Prostate gland (tissue), 2 donors: Measurements from ENCODE around the gene RSBN1. TPM values are rescaled to one million over a fixed set of nuclear protein-coding genes. Genes with fewer than 3 reads are reported as not detected.
"Not testable (repeated sequence)": the region's sequence is repeated elsewhere in the genome, so short reads cannot be mapped to it uniquely, and the experiment has no call there.

Source experiments
- DNase-seq: peaks from one replicate; pipeline ENCODE4 v3.0.0-alpha.2; 2019; ENCODE audit warnings: low spot score
- H3K27ac ChIP-seq, 2 donors: fragments of 200-600 bp; sonication (generic); 2 replicates each; pipeline ENCODE4 v1.5.1; 2017 to 2019
- H3K27me3 ChIP-seq: fragments of 200-600 bp; sonication (generic); replicated peaks from 2 replicates; pipeline ENCODE4 v1.5.1; 2019; ENCODE audit not compliant: insufficient read depth
- H3K36me3 ChIP-seq, 2 donors: fragments of 200-600 bp; sonication (generic); 1 replicate in 1 of 2; 2 replicates in 1 of 2; pipeline versions ENCODE4 v1.5.1 to v1.8.1; 2017 to 2019
- H3K4me1 ChIP-seq: fragments of 200-600 bp; sonication (generic); replicated peaks from 2 replicates; pipeline ENCODE4 v1.5.1; 2019
- H3K4me3 ChIP-seq, 2 donors: fragments of 200-600 bp; sonication (generic); 2 replicates each; pipeline ENCODE4 v1.5.1; 2017 to 2019
- H3K9me3 ChIP-seq: fragments of 200-600 bp; sonication (generic); 2 replicates; pipeline ENCODE4 v1.5.1; 2017
- POLR2A ChIP-seq: fragments of 450-650 bp; IDR thresholded peaks from one replicate; pipeline ENCODE4 v1.6.1; 2016; ENCODE audit warnings: antibody characterized with exemption, mild to moderate bottlenecking
- POLR2AphosphoS5 ChIP-seq: sonication (generic); formaldehyde crosslinking; IDR thresholded peaks from one replicate; pipeline ENCODE4 v1.6.1; 2017; ENCODE audit warnings: antibody characterized with exemption
- WGBS: methylation state at CpG from one replicate; pipeline ENCODE4 v1.1.5; 2018; 5-methylcytosine and 5-hydroxymethylcytosine counted together
- intact Hi-C: fragments of 100-400 bp; cut with DNase I; formaldehyde crosslinking; loops from one replicate; pipeline ENCODE4 v1.14.2; 2022
- total RNA-seq, 2 donors: library from RNA; depleted of rRNA; stranded (reverse); fragments of >200 nt; gene quantifications; one replicate each; pipeline ENCODE4 v1.1.0, GENCODE V29; 2016
- TF ChIP-seq, protein P1 (sequence below), 4 experiments: fragments of 200-600 bp in 2 of 4; fragments of 450-650 bp in 2 of 4; sonication (generic) in 2 of 4; IDR thresholded peaks; 1 replicate in 3 of 4; 2 replicates in 1 of 4; pipeline ENCODE4 v1.5.1; 2016 to 2019; ENCODE audit warnings: antibody characterized with exemption in 4 of 4, mild to moderate bottlenecking in 2 of 4, moderate library complexity in 2 of 4

RSBN1 gene
- total RNA-seq, 2 donors from 2014 or later = 23.1 to 24.0 TPM

DNA sequence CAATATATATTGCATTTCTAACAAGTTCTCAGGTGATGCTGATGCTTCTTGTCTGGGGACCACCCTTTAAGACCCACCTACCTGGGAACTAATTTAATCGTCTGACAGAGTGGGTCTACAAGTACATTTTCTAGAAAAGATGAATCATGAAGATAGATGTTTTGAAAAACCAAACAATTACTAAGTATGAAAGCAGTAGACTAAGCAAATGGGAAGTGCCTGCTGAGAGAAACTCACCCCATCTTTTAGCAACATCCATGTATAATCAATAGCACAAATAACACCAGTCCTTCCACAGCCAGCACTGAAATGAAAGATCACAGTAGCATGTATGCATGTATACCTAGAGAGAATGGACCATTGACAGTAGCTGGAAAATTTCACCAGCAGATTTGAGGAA, 42.0 kb upstream of the RSBN1 start:
- WGBS = 88% methylated on average over 1 of the region's 1 CpG

DNA sequence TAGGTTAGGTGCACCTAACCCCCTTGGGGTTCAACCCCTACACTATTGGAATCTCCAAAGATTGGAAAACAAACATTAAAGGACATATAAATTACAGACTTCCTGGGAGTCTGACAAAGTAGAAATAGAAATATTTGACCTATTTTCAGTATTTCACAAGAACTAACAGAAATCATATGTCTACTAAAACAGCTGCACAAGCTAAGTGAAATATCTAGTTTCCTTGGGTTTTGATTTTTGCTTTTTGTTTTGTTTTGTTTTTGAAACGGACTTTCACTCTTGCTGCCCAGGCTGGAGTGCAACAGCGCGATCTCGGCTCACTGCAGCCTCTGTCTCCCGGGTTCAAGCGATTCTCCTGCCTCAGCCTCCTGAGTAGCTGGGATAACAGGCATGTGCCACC, 40.4 kb upstream of the RSBN1 start:
- H3K27ac ChIP-seq, H3K27me3 ChIP-seq, H3K4me3 ChIP-seq, DNase-seq, H3K4me1 ChIP-seq, intact Hi-C loops, H3K9me3 ChIP-seq, H3K36me3 ChIP-seq: not testable (repeated sequence)
- WGBS = 72% methylated on average over 6 of the region's 6 CpGs

More for the DNA sequence above, 42.0 kb upstream of the RSBN1 start:
- no peaks in the 10 kb centered on the region for H3K4me1 ChIP-seq
- no peak overlapping the region for H3K4me3 ChIP-seq
- H3K27ac ChIP-seq = no peak overlapping the region
- TF ChIP-seq POLR2AphosphoS5 (no peak), POLR2A (no peak)
- TF ChIP-seq, protein P1, sequence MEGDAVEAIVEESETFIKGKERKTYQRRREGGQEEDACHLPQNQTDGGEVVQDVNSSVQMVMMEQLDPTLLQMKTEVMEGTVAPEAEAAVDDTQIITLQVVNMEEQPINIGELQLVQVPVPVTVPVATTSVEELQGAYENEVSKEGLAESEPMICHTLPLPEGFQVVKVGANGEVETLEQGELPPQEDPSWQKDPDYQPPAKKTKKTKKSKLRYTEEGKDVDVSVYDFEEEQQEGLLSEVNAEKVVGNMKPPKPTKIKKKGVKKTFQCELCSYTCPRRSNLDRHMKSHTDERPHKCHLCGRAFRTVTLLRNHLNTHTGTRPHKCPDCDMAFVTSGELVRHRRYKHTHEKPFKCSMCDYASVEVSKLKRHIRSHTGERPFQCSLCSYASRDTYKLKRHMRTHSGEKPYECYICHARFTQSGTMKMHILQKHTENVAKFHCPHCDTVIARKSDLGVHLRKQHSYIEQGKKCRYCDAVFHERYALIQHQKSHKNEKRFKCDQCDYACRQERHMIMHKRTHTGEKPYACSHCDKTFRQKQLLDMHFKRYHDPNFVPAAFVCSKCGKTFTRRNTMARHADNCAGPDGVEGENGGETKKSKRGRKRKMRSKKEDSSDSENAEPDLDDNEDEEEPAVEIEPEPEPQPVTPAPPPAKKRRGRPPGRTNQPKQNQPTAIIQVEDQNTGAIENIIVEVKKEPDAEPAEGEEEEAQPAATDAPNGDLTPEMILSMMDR (IDR thresholded peaks at IDR 0.05) = no peak
- intact Hi-C loops = no loop called here
- H3K9me3 ChIP-seq = no peaks in the 10 kb centered on the region
- H3K27me3 ChIP-seq = no peaks in the 10 kb centered on the region
- no peak for DNase-seq
- no peaks in the 10 kb centered on the region for H3K36me3 ChIP-seq

DNA sequence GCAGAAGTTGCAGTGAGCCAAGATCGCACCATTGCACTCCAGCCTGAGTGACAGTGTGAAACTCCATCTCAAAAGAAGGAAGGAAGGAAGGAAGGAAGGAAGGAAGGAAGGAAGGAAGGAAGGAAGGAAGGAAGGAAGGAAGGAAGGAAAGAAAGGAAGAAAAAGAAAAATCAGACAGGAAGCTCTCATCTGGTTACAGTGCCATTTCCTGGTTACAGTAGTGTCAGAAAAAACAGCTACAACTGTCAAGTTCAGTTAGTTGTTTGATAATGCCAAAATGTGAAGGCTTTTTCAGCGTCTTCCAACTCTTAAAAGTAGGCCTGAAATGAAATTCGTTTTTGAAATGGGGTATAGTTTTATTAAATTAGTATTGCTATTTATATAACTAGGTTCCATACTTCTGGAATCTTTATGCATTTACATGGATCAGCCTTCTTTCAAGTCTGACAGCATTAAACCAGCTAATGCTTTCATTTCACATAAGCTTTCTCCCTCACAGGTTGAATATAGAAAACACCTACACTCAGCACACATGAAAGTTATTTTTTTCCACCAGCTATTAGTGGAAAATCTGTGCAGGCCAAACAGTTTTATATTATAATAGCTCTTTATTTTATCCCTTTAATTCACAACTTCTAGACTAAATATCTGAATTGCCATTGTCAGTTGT, 38.0 kb upstream of the RSBN1 start:
- Histone ChIP-seq H3K27me3 (no peaks in the 10 kb centered on the region), H3K4me3 (no peak overlapping the region), H3K4me1 (no peaks in the 10 kb centered on the region), H3K36me3 (no peaks in the 10 kb centered on the region), H3K27ac (no peak overlapping the region), H3K9me3 (no peaks in the 10 kb centered on the region)
- intact Hi-C loops = no loop called here
- TF ChIP-seq POLR2AphosphoS5 (no peak), POLR2A (no peak)
- TF ChIP-seq, protein P1 (IDR thresholded peaks at IDR 0.05) = no peak
- DNase-seq = no peak
- WGBS = 74% methylated on average over 3 of the region's 3 CpGs

DNA sequence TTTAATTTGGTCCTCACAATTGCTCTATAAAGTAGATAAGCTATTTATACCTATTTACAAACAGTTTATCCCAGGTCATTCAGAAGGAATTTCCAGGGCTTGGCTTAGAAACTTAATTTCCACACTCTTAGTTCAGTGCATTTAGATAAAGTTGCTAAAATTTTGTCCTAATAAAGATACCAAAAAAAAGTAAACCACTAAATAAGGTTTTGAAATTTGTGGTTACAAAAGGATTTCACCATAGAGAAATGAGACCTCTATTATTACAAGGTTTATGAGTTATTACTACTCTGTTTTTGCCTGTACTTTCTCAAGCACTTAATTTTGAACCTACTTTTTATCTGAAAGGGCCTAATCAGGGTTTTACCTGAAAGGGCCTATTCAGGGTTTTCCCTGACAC, 36.8 kb upstream of the RSBN1 start:
- Histone ChIP-seq H3K4me1 (no peaks in the 10 kb centered on the region), H3K27me3 (no peaks in the 10 kb centered on the region), H3K27ac (no peak overlapping the region), H3K36me3 (no peaks in the 10 kb centered on the region), H3K9me3 (no peaks in the 10 kb centered on the region), H3K4me3 (no peak overlapping the region)
- intact Hi-C loops = no loop called here
- TF ChIP-seq POLR2A (no peak), POLR2AphosphoS5 (no peak)
- TF ChIP-seq, protein P1 (IDR thresholded peaks at IDR 0.05) = no peak
- DNase-seq = no peak

DNA sequence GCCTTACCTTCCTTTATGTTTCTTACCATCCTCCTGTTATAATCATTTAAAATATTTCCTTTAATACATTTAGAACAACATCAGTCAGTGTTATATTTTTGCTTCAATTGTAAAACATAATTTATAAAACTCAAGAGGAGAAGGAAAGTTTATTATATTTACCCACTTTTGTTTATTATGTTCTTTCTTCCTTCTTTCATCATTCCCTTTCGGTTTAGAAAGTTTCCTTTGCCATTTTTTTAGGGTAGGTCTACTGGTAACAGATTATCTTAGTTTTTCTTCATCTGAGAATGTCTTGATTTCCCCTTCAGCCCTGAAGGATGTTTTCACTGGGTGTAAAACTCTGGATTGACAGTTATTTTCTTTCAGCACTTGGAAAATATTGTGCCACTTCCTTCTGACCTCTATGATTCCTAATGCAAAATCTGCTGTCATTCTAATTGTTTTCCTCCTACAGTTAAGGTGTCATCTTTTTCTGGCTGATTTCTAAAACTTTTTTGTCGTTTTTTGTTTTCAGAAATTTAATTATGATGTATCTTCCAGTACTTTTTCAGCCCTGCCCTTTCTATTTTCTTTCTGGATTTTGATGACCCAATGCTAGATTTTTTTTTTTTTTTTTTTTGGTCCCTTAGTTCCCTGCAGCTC, 34.2 kb upstream of the RSBN1 start:
- intact Hi-C loops = no loop called here
- no peaks in the 10 kb centered on the region for H3K9me3 ChIP-seq
- no peaks in the 10 kb centered on the region for H3K4me1 ChIP-seq
- no peak for DNase-seq
- WGBS = 57% methylated on average over 2 of the region's 2 CpGs
- no peak for TF ChIP-seq POLR2AphosphoS5
- TF ChIP-seq, protein P1 (IDR thresholded peaks at IDR 0.05) = no peak
- TF ChIP-seq POLR2A = no peak
- H3K27me3 ChIP-seq = no peaks in the 10 kb centered on the region
- no peaks in the 10 kb centered on the region for H3K36me3 ChIP-seq
- no peak overlapping the region for H3K27ac ChIP-seq
- H3K4me3 ChIP-seq = no peak overlapping the region
